Measurements from ENCODE around the gene P2RX3.
A peak's percentile ranks its signal among the peaks of the same experiment; 100 is the strongest.
"Not testable (repeated sequence)": the region's sequence is repeated elsewhere in the genome, so short reads cannot be mapped to it uniquely, and the experiment has no call there.

The P2RX3 gene

DNA sequence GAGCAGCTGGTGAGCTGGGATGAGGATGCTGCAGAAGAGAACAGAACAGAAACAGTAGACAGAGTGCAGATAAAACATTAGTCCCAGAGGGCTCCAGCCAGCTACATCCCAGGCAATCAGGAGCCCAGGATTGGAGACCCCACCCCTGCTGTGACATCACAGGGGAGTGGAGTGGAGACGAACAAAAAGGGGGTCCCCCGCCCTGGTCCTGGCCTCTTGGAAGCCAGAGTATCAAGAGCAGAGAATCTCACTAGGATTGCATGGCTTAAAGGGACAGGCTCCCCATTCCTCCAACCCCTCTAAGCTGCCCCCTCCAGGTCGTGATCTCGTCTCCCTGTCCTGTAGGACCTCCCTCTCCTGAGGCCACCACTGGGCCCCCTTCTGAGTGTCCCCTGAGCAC is at the start of gene P2RX3:
P2RX3 (plus strand) TSS at position 211 of the 400 bp plus-strand sequence. CDS start 199 bp downstream, outside the sequence.
- TF ChIP-seq ZFX (IDR thresholded peaks at IDR 0.05): no peak
- TF ChIP-seq, protein P1, sequence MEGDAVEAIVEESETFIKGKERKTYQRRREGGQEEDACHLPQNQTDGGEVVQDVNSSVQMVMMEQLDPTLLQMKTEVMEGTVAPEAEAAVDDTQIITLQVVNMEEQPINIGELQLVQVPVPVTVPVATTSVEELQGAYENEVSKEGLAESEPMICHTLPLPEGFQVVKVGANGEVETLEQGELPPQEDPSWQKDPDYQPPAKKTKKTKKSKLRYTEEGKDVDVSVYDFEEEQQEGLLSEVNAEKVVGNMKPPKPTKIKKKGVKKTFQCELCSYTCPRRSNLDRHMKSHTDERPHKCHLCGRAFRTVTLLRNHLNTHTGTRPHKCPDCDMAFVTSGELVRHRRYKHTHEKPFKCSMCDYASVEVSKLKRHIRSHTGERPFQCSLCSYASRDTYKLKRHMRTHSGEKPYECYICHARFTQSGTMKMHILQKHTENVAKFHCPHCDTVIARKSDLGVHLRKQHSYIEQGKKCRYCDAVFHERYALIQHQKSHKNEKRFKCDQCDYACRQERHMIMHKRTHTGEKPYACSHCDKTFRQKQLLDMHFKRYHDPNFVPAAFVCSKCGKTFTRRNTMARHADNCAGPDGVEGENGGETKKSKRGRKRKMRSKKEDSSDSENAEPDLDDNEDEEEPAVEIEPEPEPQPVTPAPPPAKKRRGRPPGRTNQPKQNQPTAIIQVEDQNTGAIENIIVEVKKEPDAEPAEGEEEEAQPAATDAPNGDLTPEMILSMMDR (conservative IDR thresholded peaks at IDR 0.05): no peak
- no peak within 1 kb of the TSS for H3K27ac ChIP-seq

DNA sequence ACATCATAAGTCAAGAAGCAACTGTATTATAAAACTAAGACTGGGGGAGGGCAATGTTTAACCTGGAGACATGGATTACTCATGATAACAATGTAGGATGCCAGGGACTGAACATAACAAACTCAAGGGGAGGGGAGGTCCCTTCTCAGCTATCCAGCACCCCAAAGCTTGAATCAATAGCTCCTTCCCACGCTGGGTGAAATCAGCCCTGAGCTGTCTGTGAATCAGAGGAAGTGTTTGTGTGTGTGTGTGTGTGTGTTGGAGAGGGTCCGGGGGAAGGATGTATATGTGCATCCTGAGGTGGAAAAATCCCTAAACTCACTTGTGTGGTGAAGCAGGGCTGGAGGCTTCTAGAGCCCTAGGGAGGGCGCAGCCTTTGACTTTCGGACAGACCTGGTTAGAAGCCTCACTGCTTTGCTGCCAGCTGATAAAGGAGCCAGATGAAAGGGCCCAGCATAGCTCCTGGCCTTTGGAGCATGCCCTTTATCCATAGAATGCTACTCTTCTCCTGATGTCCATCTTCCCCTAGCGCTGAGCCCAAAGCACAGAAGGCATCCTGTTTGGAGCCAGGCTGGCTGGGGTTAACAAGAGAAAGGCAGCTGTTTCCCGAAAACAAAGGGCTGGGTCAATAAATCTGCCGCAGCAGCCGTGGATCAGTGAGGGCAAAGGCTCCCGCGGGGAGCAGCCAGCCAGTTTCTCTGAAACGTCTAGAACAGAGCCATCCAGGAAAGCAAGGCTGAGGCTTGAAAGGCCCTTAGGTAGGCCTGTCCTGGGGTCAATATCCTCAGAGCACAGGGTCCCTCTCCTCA is 49.2 kb upstream of the P2RX3 start:
- H3K27ac ChIP-seq: no peak overlapping the region
- TF ChIP-seq, protein P1 (conservative IDR thresholded peaks at IDR 0.05): no peak
- no peak for TF ChIP-seq ZFX (IDR thresholded peaks at IDR 0.05)

DNA sequence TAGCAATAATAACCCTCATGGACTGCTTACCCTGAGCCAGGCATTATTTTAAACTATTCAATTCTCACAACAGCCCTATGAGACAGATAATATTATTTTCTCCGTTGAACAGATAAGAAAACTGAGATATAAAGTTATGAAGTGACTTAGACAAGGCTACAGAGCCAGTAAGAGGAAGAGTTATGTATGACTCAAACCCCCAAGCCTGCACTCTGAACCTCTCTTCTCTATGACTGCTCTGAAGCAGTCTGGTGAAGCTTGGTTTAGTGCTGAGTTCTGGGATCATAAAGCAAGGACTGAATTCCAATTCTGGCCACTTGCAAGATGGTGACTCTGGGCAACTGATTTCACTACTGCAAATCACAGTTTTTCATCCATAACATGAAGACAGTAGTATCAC is 47.9 kb upstream of the P2RX3 start:
- TF ChIP-seq ZFX (IDR thresholded peaks at IDR 0.05): no peak
- TF ChIP-seq, protein P1 (conservative IDR thresholded peaks at IDR 0.05): no peak

DNA sequence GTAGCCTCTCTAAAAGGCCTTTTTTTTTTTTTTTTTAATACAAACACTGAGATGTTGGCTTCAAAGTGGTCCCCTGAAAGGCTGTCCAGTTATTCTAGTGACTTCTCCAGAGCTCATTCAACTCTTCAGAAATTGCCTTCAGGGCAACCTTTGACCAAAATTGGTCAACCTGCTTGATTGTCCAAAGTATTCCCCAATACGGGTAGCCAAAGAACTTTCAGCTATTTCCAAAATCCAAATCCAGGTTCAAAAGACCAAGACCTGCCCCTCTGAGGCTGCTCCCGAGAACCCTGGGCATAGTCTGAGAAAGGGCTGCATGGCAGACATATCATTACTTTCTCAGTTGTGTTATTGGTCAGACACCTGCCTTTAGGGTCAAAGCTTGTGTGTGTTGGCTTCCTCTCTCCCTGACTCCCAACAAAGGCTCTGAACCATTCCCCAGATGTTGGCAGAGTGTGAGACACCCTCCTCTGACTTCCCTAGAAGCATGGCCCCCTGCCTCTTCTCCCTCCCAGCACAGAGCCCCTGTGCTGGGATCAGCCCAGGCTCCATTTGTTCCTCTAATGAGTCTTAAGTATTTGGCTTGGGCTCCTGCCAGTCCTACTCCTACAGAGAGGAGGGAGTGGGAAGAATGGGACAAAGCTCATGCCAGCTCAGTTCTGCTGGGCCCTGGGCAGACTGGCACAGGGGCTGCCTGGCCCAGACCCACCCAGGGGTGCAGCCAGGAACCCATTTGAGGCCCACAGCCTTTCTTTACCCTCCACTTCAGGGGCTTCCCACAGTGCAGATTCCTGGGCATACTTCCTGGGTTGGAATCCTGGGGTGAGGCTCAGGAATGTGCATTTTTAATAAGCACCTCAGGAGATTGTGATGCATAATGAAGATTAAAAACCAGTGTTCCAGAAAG is 43.7 kb upstream of the P2RX3 start:
- H3K27ac ChIP-seq: peak overlapping the region; percentile 36
- no peak for TF ChIP-seq ZFX (IDR thresholded peaks at IDR 0.05)
- TF ChIP-seq, protein P1 (conservative IDR thresholded peaks at IDR 0.05): no peak

More for the DNA sequence above, 47.9 kb upstream of the P2RX3 start:
- H3K27ac ChIP-seq: no peak overlapping the region

DNA sequence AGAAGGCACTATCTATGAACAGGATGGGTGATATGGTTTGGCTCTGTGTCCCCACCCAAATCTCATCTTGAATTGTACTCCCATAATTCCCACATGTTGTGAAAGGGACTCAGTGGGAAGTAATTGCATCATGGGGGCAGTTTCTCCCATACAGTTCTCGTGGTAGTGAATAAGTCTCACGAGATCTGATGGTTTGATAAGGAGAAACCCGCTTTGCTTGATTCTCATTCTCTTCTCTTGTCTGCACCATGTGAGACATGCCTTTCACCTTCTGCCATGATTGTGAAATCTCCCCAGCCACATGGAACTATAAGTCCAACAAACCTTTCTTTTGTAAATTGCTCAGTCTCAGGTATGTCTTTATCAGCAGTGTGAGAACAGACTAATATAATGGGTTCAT is 41.9 kb upstream of the P2RX3 start:
- not testable (repeated sequence) for H3K27ac ChIP-seq

DNA sequence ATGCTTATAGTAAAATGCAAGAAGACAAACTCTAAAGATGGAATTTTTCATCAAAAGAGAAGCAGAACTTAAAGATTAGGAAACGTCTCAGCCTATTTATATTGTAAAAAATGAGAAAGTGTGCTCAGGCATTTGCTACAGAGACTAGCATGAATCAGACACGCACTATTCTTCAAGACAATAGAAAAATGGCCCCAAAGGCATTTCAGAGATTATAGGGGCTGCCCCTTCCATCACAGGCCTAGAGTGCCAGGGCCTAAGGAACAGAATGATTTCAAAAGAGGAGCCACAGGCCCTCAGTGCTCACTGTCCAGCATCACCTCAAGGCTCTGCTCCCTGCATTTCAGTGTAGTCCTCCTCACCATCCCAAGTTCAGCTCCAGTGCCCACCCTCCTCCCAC is 40.9 kb upstream of the P2RX3 start:
- no peak overlapping the region for H3K27ac ChIP-seq
- TF ChIP-seq ZFX (IDR thresholded peaks at IDR 0.05): no peak
- TF ChIP-seq, protein P1 (conservative IDR thresholded peaks at IDR 0.05): no peak

DNA sequence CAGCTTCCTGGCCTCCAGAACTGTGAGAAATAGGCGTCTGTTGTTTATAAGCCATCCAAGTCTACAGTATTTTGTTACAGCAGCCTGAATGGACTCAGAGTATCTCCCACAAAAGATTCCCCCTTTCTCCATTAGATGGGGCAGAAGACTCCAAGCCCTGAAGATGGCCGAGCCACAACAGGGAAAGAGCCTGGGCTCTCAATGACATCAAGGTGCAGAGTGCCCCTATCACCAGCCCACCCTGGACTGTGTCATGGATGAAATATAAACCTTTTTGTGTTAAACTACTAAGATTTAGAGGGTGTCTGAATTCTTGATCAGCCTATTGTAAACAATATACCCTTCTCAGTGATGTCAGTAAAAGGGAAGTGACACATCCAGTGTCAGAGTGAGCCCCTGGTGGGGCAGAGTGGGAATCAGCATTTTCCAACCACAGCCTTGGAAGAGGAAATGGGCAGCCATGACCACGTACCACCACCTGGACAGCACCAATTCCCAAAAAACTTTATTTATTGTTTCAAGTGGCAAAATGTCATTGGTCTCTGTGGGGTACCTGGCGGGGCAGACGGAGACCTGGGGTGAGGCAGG is 38.9 kb upstream of the P2RX3 start:
- TF ChIP-seq, protein P1 (conservative IDR thresholded peaks at IDR 0.05): no peak
- no peak for TF ChIP-seq ZFX (IDR thresholded peaks at IDR 0.05)
- H3K27ac ChIP-seq: no peak overlapping the region

Measured in C4-2B (cell line).